ENCODE data around the gene CBLB. TPM values are rescaled to one million over a fixed set of nuclear protein-coding genes. Genes with fewer than 3 reads are reported as not detected.

Gene CBLB
- total RNA-seq, 1 experiment from 2014 or later, result 8.6 TPM

GRCh38 chr3:105851582-105851981 is 17.2 kb downstream of the CBLB start:
- H3K27ac ChIP-seq (ENCODE audit: low read length), result no peak overlapping the region
- in situ Hi-C loops (cut with HindIII; ENCODE audit: low pct_unique_long_range_greater_than_20kb, low sequenced_read_pairs), result no loop called here
- no peaks in the 10 kb centered on the region for H3K4me1 ChIP-seq (ENCODE audit: control insufficient read depth, insufficient read depth, low read length)
- H3K9me3 ChIP-seq (ENCODE audit: control insufficient read depth, insufficient read depth, low read depth, low read length), result no peaks in the 10 kb centered on the region
- H3K36me3 ChIP-seq (ENCODE audit: control insufficient read depth, insufficient read depth, low read length), result no peaks in the 10 kb centered on the region; the same call in 1 of the 2 replicates
- no peak for TF ChIP-seq SIN3A (IDR thresholded peaks at IDR 0.05; ENCODE audit: borderline replicate concordance, insufficient read depth, low read depth, low read length)
- no peak for TF ChIP-seq POLR2AphosphoS5 (IDR thresholded peaks at IDR 0.05; ENCODE audit: low read depth, low read length)
- TF ChIP-seq REST (IDR thresholded peaks at IDR 0.05; ENCODE audit: insufficient read depth in 1 of 2, low read depth in 2 of 2, low read length in 1 of 2), result no peak
- no peak for TF ChIP-seq TCF7L2 (IDR thresholded peaks at IDR 0.05; ENCODE audit: low read depth, low read length)
- TF ChIP-seq CTCF (IDR thresholded peaks at IDR 0.05), result no peak
- DNase-seq (ENCODE audit: low read depth, low spot score) (no peak), ATAC-seq (no peak)
- ChIA-PET POLR2A (no interaction called here), CTCF (no interaction called here)
- no peak overlapping the region for H3K4me3 ChIP-seq (ENCODE audit: low read depth in 2 of 2, low read length in 2 of 2)
- H3K27me3 ChIP-seq (ENCODE audit: control insufficient read depth, insufficient read depth, low read length), result no peaks in the 10 kb centered on the region
- intact Hi-C loops (cut with micrococcal nuclease; ENCODE audit: unreplicated experiment), result no loop called here
- BruUV-seq (replicated peaks), result no TSS peak

- no peaks in the 10 kb centered on the region for H3K9me3 ChIP-seq (ENCODE audit: control insufficient read depth, insufficient read depth, low read depth, low read length)
- no peaks in the 10 kb centered on the region for H3K4me1 ChIP-seq (ENCODE audit: control insufficient read depth, insufficient read depth, low read length)
- no peak for TF ChIP-seq TCF7L2 (IDR thresholded peaks at IDR 0.05; ENCODE audit: low read depth, low read length)
- no peak for TF ChIP-seq REST (IDR thresholded peaks at IDR 0.05; ENCODE audit: insufficient read depth in 1 of 2, low read depth in 2 of 2, low read length in 1 of 2)
- TF ChIP-seq SIN3A (IDR thresholded peaks at IDR 0.05; ENCODE audit: borderline replicate concordance, insufficient read depth, low read depth, low read length), result no peak
- TF ChIP-seq CTCF (IDR thresholded peaks at IDR 0.05), result no peak
- no peak for TF ChIP-seq POLR2AphosphoS5 (IDR thresholded peaks at IDR 0.05; ENCODE audit: low read depth, low read length)
- no peak overlapping the region for H3K4me3 ChIP-seq (ENCODE audit: low read depth in 2 of 2, low read length in 2 of 2)
- CTCF ChIA-PET, result no interaction called here
- BruUV-seq (replicated peaks), result no TSS peak
- in situ Hi-C loops (cut with HindIII; ENCODE audit: low pct_unique_long_range_greater_than_20kb, low sequenced_read_pairs) (no loop called here), intact Hi-C loops (cut with micrococcal nuclease; ENCODE audit: unreplicated experiment) (no loop called here)
- DNase-seq (ENCODE audit: low read depth, low spot score) (no peak), ATAC-seq (no peak)
- H3K27ac ChIP-seq (ENCODE audit: low read length), result no peak overlapping the region
- no peaks in the 10 kb centered on the region for H3K27me3 ChIP-seq (ENCODE audit: control insufficient read depth, insufficient read depth, low read length)
- no peaks in the 10 kb centered on the region; the same call in 1 of the 2 replicates for H3K36me3 ChIP-seq (ENCODE audit: control insufficient read depth, insufficient read depth, low read length)
- POLR2A ChIA-PET, result no interaction called here
Observed at GRCh38 chr3:105851176-105851575, 17.6 kb downstream of the CBLB start.
